Gastroesophageal sphincter (tissue), 4 donors: ENCODE results near the gene CEP104. TPM values are rescaled to one million over a fixed set of nuclear protein-coding genes. Genes with fewer than 3 reads are reported as not detected.

Source experiments
- ATAC-seq: fragments of 150-250 bp; one replicate; pipeline ENCODE4 v1.9.1; 2016; ENCODE audit warnings: mild to moderate bottlenecking, moderate library complexity
- H3K27ac ChIP-seq, 4 donors: fragments of 200-600 bp; sonication (generic) in 3 of 4; 1 replicate in 3 of 4; 2 replicates in 1 of 4; pipeline ENCODE4 v1.5.1; 2016 to 2019
- H3K27me3 ChIP-seq: fragments of 200-600 bp; sonication (generic); one replicate; pipeline ENCODE4 v1.5.1; 2019
- H3K36me3 ChIP-seq, 2 donors: fragments of 200-600 bp; sonication (generic); one replicate each; pipeline ENCODE4 v1.5.1; 2019; ENCODE audit warnings: control low read depth in 1 of 2
- H3K4me1 ChIP-seq, 3 donors: fragments of 200-600 bp; sonication (generic); 1 replicate in 2 of 3; 2 replicates in 1 of 3; pipeline ENCODE4 v1.5.1; 2016 to 2019; ENCODE audit warnings: control low read depth in 2 of 3
- H3K4me3 ChIP-seq, 2 donors: fragments of 200-600 bp; sonication (generic); one replicate each; pipeline ENCODE4 v1.5.1; 2019; ENCODE audit warnings: mild to moderate bottlenecking in 1 of 2, moderate library complexity in 1 of 2
- H3K9me3 ChIP-seq, 3 donors: fragments of 200-600 bp; sonication (generic); one replicate each; pipeline ENCODE4 v1.5.1; 2017 to 2019; ENCODE audit warnings: control low read depth in 2 of 3
- EP300 ChIP-seq: sonication (generic); formaldehyde crosslinking; IDR thresholded peaks from one replicate; pipeline ENCODE4 v1.6.1; 2017; ENCODE audit warnings: antibody characterized with exemption, mild to moderate bottlenecking
- POLR2A ChIP-seq, 2 donors: fragments of 450-650 bp; IDR thresholded peaks; one replicate each; pipeline ENCODE4 v1.6.1; 2017; ENCODE audit warnings: antibody characterized with exemption in 2 of 2, mild to moderate bottlenecking in 2 of 2, moderate library complexity in 1 of 2
- POLR2AphosphoS5 ChIP-seq: sonication (generic); formaldehyde crosslinking; IDR thresholded peaks from one replicate; pipeline ENCODE4 v1.6.1; 2017; ENCODE audit warnings: antibody characterized with exemption
- WGBS, 2 donors: methylation state at CpG; one replicate each; pipeline ENCODE4 v1.1.5; 2018; ENCODE audit warnings: low coverage in 1 of 2; 5-methylcytosine and 5-hydroxymethylcytosine counted together
- total RNA-seq, 4 donors: library from RNA; depleted of rRNA; stranded (reverse); fragments of >200 nt; gene quantifications; one replicate each; pipeline ENCODE4 v1.1.0, GENCODE V29; 2016
- TF ChIP-seq, protein P1 (sequence below), 4 experiments: fragments of 200-600 bp in 2 of 4; fragments of 450-650 bp in 2 of 4; sonication (generic) in 1 of 4; IDR thresholded peaks; one replicate each; pipeline ENCODE4 v1.5.1; 2017 to 2019; ENCODE audit warnings: antibody characterized with exemption in 4 of 4, mild to moderate bottlenecking in 2 of 4, moderate library complexity in 2 of 4

The CEP104 gene
- total RNA-seq, 4 donors from 2014 or later = 29.3 to 78.2 (median 41.8) TPM

DNA sequence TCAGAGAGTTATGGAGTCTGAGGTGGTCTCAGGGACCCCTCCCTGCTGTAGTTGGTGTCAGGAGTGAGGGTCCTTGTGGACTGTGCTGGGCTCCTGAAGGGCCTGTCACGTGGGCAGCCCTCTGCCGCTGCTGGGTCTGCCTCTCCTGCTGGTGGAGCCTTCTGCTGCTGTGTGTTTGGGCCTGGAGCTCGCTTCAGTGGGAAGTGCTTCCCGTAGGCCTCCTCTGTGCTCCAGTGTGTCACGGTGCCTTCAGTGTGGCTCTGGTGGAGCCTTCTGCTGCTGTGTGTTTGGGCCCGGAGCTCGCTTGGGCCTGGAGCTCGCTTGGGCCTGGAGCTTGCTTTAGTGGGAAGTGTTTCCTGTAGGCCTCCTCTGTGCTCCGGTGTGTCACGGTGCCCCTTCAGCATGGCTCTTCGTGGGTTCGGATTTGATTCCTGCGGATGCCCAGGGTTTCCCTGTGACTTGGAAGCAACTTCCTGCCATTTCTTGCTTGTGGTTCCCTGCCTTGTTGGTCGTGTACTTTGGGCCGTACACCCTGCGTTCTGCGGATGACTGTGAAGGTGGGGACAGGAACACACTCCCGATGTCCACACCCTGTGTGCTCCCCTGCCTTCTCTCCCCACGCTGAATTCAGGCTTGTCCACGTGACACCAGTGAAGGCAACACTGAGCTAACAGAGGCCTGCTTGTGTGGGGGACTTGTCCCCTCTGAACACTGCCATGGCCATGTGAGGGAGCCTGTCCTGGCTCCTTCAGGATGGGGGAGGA lies 23.6 kb upstream of the CEP104 start:
- ATAC-seq = no peak
- H3K9me3 ChIP-seq = peaks cover 0 to 15% (median 0%) of the 10 kb centered on the region in 3 donors
- peaks cover 0 to 90% of the 10 kb centered on the region in 2 donors for H3K36me3 ChIP-seq
- H3K4me1 ChIP-seq = no peaks in the 10 kb centered on the region
- TF ChIP-seq EP300 (no peak), POLR2A (IDR thresholded peaks at IDR 0.05) (no peak), POLR2AphosphoS5 (no peak)
- TF ChIP-seq, protein P1, sequence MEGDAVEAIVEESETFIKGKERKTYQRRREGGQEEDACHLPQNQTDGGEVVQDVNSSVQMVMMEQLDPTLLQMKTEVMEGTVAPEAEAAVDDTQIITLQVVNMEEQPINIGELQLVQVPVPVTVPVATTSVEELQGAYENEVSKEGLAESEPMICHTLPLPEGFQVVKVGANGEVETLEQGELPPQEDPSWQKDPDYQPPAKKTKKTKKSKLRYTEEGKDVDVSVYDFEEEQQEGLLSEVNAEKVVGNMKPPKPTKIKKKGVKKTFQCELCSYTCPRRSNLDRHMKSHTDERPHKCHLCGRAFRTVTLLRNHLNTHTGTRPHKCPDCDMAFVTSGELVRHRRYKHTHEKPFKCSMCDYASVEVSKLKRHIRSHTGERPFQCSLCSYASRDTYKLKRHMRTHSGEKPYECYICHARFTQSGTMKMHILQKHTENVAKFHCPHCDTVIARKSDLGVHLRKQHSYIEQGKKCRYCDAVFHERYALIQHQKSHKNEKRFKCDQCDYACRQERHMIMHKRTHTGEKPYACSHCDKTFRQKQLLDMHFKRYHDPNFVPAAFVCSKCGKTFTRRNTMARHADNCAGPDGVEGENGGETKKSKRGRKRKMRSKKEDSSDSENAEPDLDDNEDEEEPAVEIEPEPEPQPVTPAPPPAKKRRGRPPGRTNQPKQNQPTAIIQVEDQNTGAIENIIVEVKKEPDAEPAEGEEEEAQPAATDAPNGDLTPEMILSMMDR (IDR thresholded peaks at IDR 0.05) = no peak
- no peak overlapping the region for H3K4me3 ChIP-seq
- no peak overlapping the region for H3K27ac ChIP-seq
- no peaks in the 10 kb centered on the region for H3K27me3 ChIP-seq
- 90 to 100% methylated on average over 2 to 5 of the region's 20 CpGs for WGBS, 2 donors

GRCh38 chr1:3879787-3880428 lies 22.9 kb upstream of the CEP104 start:
- H3K36me3 ChIP-seq = peaks cover 0 to 90% of the 10 kb centered on the region in 2 donors
- WGBS, 2 donors = 51 to 83% methylated on average over 2 of the region's 9 CpGs
- H3K9me3 ChIP-seq = peaks cover 0 to 15% (median 0%) of the 10 kb centered on the region in 3 donors
- H3K4me1 ChIP-seq = no peaks in the 10 kb centered on the region
- no peak overlapping the region for H3K4me3 ChIP-seq
- no peaks in the 10 kb centered on the region for H3K27me3 ChIP-seq
- H3K27ac ChIP-seq = no peak overlapping the region
- TF ChIP-seq, protein P1 (IDR thresholded peaks at IDR 0.05) = no peak
- no peak for TF ChIP-seq EP300
- TF ChIP-seq POLR2A (IDR thresholded peaks at IDR 0.05) = no peak
- TF ChIP-seq POLR2AphosphoS5 = no peak
- ATAC-seq = no peak

DNA sequence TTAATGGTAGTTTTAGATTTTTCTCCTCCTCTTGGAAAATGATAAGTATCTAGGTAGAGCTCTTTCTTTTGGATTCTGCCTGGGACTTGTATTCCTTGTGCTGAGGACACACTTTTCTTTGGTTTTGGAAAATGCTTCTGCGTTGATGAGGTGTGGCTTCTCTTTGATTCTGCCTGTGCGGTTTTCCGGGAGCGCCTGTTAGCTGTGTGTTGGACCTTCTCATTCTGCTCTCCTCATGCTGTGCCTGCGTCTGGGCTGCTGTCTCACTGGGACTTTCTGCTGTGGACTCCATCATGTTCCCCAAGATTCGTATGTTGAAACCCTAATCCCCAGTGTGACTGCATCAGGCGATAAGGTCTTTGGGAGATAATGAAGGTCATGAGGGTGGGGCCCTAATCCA lies 22.1 kb upstream of the CEP104 start:
- Histone ChIP-seq H3K9me3 (peaks cover 0 to 15% (median 0%) of the 10 kb centered on the region in 3 donors), H3K4me3 (no peak overlapping the region), H3K36me3 (peaks cover 0 to 89% of the 10 kb centered on the region in 2 donors), H3K27me3 (no peaks in the 10 kb centered on the region), H3K4me1 (no peaks in the 10 kb centered on the region), H3K27ac (no peak overlapping the region)
- ATAC-seq = no peak
- 100% methylated on average over 1 to 3 of the region's 7 CpGs for WGBS, 2 donors
- no peak for TF ChIP-seq EP300
- TF ChIP-seq, protein P1 (IDR thresholded peaks at IDR 0.05) = no peak
- TF ChIP-seq POLR2AphosphoS5 = no peak
- no peak for TF ChIP-seq POLR2A (IDR thresholded peaks at IDR 0.05)

- H3K27ac ChIP-seq = no peak overlapping the region
- 75% methylated on average over 5 of the region's 16 CpGs; no CpG with 5 or more reads in 1 of the 2 donors for WGBS, 2 donors
- H3K36me3 ChIP-seq = peaks cover 0 to 99% of the 10 kb centered on the region in 2 donors
- peaks cover 0 to 15% (median 0%) of the 10 kb centered on the region in 3 donors for H3K9me3 ChIP-seq
- H3K4me1 ChIP-seq = no peaks in the 10 kb centered on the region
- ATAC-seq = no peak
- no peak for TF ChIP-seq POLR2AphosphoS5
- TF ChIP-seq, protein P1 (IDR thresholded peaks at IDR 0.05) = no peak
- no peaks in the 10 kb centered on the region for H3K27me3 ChIP-seq
- no peak overlapping the region for H3K4me3 ChIP-seq
Measured at GRCh38 chr1:3876716-3877115, 19.7 kb upstream of the CEP104 start.
